ENCODE data around the gene CPED1. TPM values are rescaled to one million over a fixed set of nuclear protein-coding genes. Genes with fewer than 3 reads are reported as not detected.

The CPED1 gene
- total and polyA plus RNA-seq, 4 donors, result 4.7 to 34.1 (median 16.7) TPM

DNA sequence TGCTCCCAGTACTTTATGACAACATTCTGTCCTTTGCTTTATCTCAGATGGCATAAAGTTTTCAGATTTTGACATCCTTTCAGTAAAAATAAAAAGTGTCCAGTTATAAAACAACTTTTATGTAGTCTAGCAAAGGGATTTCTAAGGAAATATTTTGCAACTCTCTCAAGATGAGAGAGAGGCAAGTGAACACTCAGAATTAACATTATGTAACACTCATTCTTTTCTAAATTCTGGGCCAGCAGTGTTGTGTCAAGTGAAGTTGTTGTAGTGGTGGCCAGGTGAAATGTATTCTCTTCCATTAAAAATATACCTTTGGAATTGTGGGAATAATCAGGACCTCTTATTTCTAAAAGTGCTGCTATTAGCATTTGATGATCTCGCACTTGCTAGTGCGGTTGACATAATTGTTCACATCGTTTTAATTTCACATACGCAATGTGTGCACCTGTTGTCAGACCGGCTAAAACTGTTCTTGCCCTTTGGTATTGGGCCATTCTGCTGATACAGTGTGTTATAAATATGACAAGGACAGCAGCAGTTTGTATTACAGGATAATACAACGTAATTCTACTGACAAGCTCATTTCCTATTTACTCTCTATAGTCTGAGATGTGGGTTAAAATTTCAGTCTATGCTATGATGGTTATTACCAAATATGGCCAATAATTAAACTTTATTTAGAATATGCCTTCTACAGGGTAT is 23.8 kb downstream of the CPED1 start:
- no peaks in the 10 kb centered on the region for H3K4me1 ChIP-seq (ENCODE audit: control insufficient read depth, insufficient read depth, low read length)
- no peaks in the 10 kb centered on the region for H3K36me3 ChIP-seq (ENCODE audit: control insufficient read depth, insufficient read depth, low read length)
- H3K9me3 ChIP-seq (ENCODE audit: control insufficient read depth, insufficient read depth, low read length), result no peaks in the 10 kb centered on the region
- no peak overlapping the region for H3K4me3 ChIP-seq (ENCODE audit: low read depth, low read length)
- no peaks in the 10 kb centered on the region for H3K27me3 ChIP-seq (ENCODE audit: control insufficient read depth, insufficient read depth, low read length)
- no CpG with 5 or more reads among the region's 6 CpGs for WGBS (ENCODE audit: insufficient coverage)
- no peak overlapping the region for H3K27ac ChIP-seq (ENCODE audit: low read depth, low read length)
- no peak for DNase-seq (ENCODE audit: low read depth in 4 of 6, low spot score in 6 of 6)

GRCh38 chr7:121012919-121013318 is 24.4 kb downstream of the CPED1 start:
- DNase-seq (ENCODE audit: low read depth in 4 of 6, low spot score in 6 of 6), result no peak
- WGBS (ENCODE audit: insufficient coverage), result no CpG with 5 or more reads among the region's 2 CpGs
- no peak overlapping the region for H3K4me3 ChIP-seq (ENCODE audit: low read depth, low read length)

GRCh38 chr7:121015560-121015959 is 27.0 kb downstream of the CPED1 start:
- Histone ChIP-seq H3K36me3 (ENCODE audit: control insufficient read depth, insufficient read depth, low read length) (no peaks in the 10 kb centered on the region), H3K9me3 (ENCODE audit: control insufficient read depth, insufficient read depth, low read length) (no peaks in the 10 kb centered on the region), H3K4me1 (ENCODE audit: control insufficient read depth, insufficient read depth, low read length) (no peaks in the 10 kb centered on the region), H3K27ac (ENCODE audit: low read depth, low read length) (no peak overlapping the region), H3K27me3 (ENCODE audit: control insufficient read depth, insufficient read depth, low read length) (no peaks in the 10 kb centered on the region), H3K4me3 (ENCODE audit: low read depth, low read length) (no peak overlapping the region)
- WGBS (ENCODE audit: insufficient coverage), result 100% methylated on average over 1 of the region's 4 CpGs
- DNase-seq (ENCODE audit: low read depth in 4 of 6, low spot score in 6 of 6), result no peak

More at GRCh38 chr7:121012919-121013318, 24.4 kb downstream of the CPED1 start:
- Histone ChIP-seq H3K27ac (ENCODE audit: low read depth, low read length) (no peak overlapping the region), H3K27me3 (ENCODE audit: control insufficient read depth, insufficient read depth, low read length) (no peaks in the 10 kb centered on the region), H3K36me3 (ENCODE audit: control insufficient read depth, insufficient read depth, low read length) (no peaks in the 10 kb centered on the region), H3K9me3 (ENCODE audit: control insufficient read depth, insufficient read depth, low read length) (no peaks in the 10 kb centered on the region), H3K4me1 (ENCODE audit: control insufficient read depth, insufficient read depth, low read length) (no peaks in the 10 kb centered on the region)

DNA sequence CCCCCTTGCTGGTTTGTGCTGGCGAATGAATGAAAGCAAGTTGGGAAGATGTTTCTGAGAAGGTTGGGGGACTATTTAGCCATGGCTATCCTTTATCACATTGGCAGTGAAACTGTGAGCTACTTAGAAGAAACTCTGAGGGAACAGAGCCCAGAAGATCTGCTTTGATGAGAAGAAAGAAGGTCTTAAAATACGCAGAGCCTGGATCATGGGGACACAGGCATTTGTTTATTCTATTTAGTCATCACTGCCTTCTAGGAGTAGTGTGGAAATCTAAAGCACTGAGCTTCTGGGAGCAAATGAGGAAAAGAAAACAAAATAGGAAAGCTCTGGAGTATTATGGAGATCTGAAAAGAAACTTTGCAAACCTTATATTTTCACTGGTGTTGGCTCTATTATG is 28.5 kb downstream of the CPED1 start:
- Histone ChIP-seq H3K27ac (ENCODE audit: low read depth, low read length) (peak overlapping the region; percentile 10), H3K36me3 (ENCODE audit: control insufficient read depth, insufficient read depth, low read length) (no peaks in the 10 kb centered on the region), H3K9me3 (ENCODE audit: control insufficient read depth, insufficient read depth, low read length) (no peaks in the 10 kb centered on the region), H3K27me3 (ENCODE audit: control insufficient read depth, insufficient read depth, low read length) (no peaks in the 10 kb centered on the region), H3K4me1 (ENCODE audit: control insufficient read depth, insufficient read depth, low read length) (no peaks in the 10 kb centered on the region), H3K4me3 (ENCODE audit: low read depth, low read length) (no peak overlapping the region)
- DNase-seq (ENCODE audit: low read depth in 4 of 6, low spot score in 6 of 6), result no peak
- 100% methylated on average over 1 of the region's 2 CpGs for WGBS (ENCODE audit: insufficient coverage)

GRCh38 chr7:121017586-121017985 is 29.1 kb downstream of the CPED1 start:
- Histone ChIP-seq H3K9me3 (ENCODE audit: control insufficient read depth, insufficient read depth, low read length) (no peaks in the 10 kb centered on the region), H3K27ac (ENCODE audit: low read depth, low read length) (no peak overlapping the region), H3K36me3 (ENCODE audit: control insufficient read depth, insufficient read depth, low read length) (no peaks in the 10 kb centered on the region), H3K4me1 (ENCODE audit: control insufficient read depth, insufficient read depth, low read length) (no peaks in the 10 kb centered on the region), H3K4me3 (ENCODE audit: low read depth, low read length) (no peak overlapping the region), H3K27me3 (ENCODE audit: control insufficient read depth, insufficient read depth, low read length) (no peaks in the 10 kb centered on the region)
- WGBS (ENCODE audit: insufficient coverage), result no CpG with 5 or more reads among the region's 1 CpG
- no peak for DNase-seq (ENCODE audit: low read depth in 4 of 6, low spot score in 6 of 6)

GRCh38 chr7:121019018-121019417 is 30.5 kb downstream of the CPED1 start:
- no CpG with 5 or more reads among the region's 2 CpGs for WGBS (ENCODE audit: insufficient coverage)
- Histone ChIP-seq H3K27ac (ENCODE audit: low read depth, low read length) (no peak overlapping the region), H3K4me3 (ENCODE audit: low read depth, low read length) (no peak overlapping the region), H3K27me3 (ENCODE audit: control insufficient read depth, insufficient read depth, low read length) (no peaks in the 10 kb centered on the region), H3K4me1 (ENCODE audit: control insufficient read depth, insufficient read depth, low read length) (no peaks in the 10 kb centered on the region), H3K9me3 (ENCODE audit: control insufficient read depth, insufficient read depth, low read length) (no peaks in the 10 kb centered on the region), H3K36me3 (ENCODE audit: control insufficient read depth, insufficient read depth, low read length) (no peaks in the 10 kb centered on the region)
- no peak for DNase-seq (ENCODE audit: low read depth in 4 of 6, low spot score in 6 of 6)

DNA sequence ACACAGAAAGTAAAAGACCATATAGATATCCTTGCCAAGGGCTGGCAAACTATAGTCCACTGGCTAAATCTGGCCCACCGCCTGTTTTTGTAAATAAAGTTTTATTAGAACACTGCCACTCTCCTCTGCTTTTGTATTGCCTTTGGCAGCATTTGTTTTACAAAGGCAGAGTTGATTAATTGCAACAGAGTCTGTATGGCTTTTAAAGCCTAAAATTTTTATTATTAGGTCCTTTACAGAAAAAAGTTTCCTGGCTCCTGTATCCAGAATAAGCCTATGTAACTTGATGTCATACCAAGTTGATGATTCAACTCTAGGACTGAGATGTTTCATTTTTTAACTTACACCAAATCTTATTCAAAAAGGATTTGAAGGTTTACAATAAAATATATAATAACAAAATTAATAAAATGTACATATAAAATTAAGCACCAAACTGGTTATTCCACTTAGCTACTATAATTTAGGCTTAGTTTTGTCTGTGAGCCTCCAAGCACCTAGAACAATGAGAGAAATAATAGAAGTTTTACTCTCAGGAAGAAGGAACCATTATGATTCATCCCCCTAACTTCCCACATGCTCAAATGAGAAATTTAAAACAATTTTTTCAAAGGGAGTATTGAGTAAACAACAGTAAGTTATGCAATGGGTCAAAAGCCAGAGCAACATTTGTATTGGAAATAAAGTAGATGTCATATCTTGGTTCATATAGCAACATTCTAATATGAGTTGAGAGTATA is 31.9 kb downstream of the CPED1 start:
- H3K4me1 ChIP-seq (ENCODE audit: control insufficient read depth, insufficient read depth, low read length), result no peaks in the 10 kb centered on the region
- H3K4me3 ChIP-seq (ENCODE audit: low read depth, low read length), result no peak overlapping the region
- no peak overlapping the region for H3K27ac ChIP-seq (ENCODE audit: low read depth, low read length)
- no peak for DNase-seq (ENCODE audit: low read depth in 4 of 6, low spot score in 6 of 6)
- no peaks in the 10 kb centered on the region for H3K36me3 ChIP-seq (ENCODE audit: control insufficient read depth, insufficient read depth, low read length)
- WGBS (ENCODE audit: insufficient coverage), result no CpG with 5 or more reads among the region's 1 CpG
- no peaks in the 10 kb centered on the region for H3K27me3 ChIP-seq (ENCODE audit: control insufficient read depth, insufficient read depth, low read length)
- no peaks in the 10 kb centered on the region for H3K9me3 ChIP-seq (ENCODE audit: control insufficient read depth, insufficient read depth, low read length)

DNA sequence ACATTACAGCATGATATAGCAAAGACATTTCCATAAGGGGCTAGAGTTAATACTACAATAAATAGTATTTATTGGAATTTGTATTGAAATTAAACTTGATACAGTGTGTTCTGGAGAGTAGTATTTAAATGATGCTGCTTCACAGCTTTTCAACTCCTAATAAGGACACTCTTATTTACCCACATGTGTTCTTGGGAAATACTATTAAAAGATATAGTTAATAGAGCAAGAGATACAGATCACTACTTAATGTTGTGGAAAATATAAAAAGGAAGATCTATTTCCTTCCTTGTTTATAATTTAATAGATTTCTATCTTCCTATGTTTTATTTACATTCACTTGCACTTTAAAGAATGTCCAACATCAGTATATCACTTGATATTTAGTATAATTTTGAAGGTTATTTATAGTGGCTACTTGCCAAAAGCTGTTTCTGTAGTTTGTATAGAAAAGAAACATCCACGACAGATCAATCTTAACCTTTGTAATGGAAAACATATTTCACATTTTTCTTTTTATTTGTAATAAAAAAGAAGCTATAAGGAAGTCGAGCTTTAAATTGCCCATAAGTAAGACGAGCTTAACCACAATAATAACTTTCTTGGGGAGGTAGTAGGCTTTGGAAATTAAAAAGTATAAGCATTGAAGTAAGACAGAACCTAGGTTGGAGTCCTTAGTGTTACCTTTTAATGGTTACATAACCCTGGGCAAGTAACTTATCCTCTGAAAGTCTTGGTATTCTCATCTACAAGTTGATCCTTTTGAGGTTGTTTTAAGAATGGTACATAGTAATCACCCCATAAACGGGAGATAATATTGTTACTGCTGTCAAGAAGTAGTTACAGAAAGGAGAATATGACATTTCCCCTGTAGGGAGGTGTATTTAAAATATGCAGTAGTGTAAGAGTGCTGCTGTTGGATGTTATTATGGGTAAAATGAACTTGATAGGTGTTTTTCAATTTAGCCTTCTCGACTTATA is 32.8 kb downstream of the CPED1 start:
- no CpG with 5 or more reads among the region's 5 CpGs for WGBS (ENCODE audit: insufficient coverage)
- H3K27me3 ChIP-seq (ENCODE audit: control insufficient read depth, insufficient read depth, low read length), result no peaks in the 10 kb centered on the region

GRCh38 chr7:121023194-121023593 is 34.7 kb downstream of the CPED1 start:
- DNase-seq (ENCODE audit: low read depth in 4 of 6, low spot score in 6 of 6), result no peak
- H3K4me1 ChIP-seq (ENCODE audit: control insufficient read depth, insufficient read depth, low read length), result no peaks in the 10 kb centered on the region
- H3K36me3 ChIP-seq (ENCODE audit: control insufficient read depth, insufficient read depth, low read length), result no peaks in the 10 kb centered on the region
- H3K9me3 ChIP-seq (ENCODE audit: control insufficient read depth, insufficient read depth, low read length), result no peaks in the 10 kb centered on the region
- no peak overlapping the region for H3K27ac ChIP-seq (ENCODE audit: low read depth, low read length)
- no peak overlapping the region for H3K4me3 ChIP-seq (ENCODE audit: low read depth, low read length)
- no peaks in the 10 kb centered on the region for H3K27me3 ChIP-seq (ENCODE audit: control insufficient read depth, insufficient read depth, low read length)

More for the DNA sequence above, 32.8 kb downstream of the CPED1 start:
- Histone ChIP-seq H3K4me3 (ENCODE audit: low read depth, low read length) (no peak overlapping the region), H3K27ac (ENCODE audit: low read depth, low read length) (no peak overlapping the region), H3K9me3 (ENCODE audit: control insufficient read depth, insufficient read depth, low read length) (no peaks in the 10 kb centered on the region), H3K36me3 (ENCODE audit: control insufficient read depth, insufficient read depth, low read length) (no peaks in the 10 kb centered on the region), H3K4me1 (ENCODE audit: control insufficient read depth, insufficient read depth, low read length) (no peaks in the 10 kb centered on the region)
- DNase-seq (ENCODE audit: low read depth in 4 of 6, low spot score in 6 of 6), result no peak
